GM18870 (cell line): ENCODE measurements around the gene KDM7A.

Experiments used
- ATAC-seq: cut with Tn5 transposase; IDR thresholded peaks from one replicate; pipeline ENCODE4 v1.9.1; 2021; ENCODE audit warnings: moderate library complexity; ENCODE audit not compliant: unreplicated experiment

KDM7A gene

GRCh38 chr7:140085447-140085846, 91.3 kb downstream of the KDM7A start:
- ATAC-seq, result no peak

- peak; percentile 76 for ATAC-seq
These were observed 91.8 kb downstream of the KDM7A start for GRCh38 chr7:140084972-140085371.

- no peak for ATAC-seq
These were observed 92.6 kb downstream of the KDM7A start for GRCh38 chr7:140084142-140084655.

- ATAC-seq, result no peak
These were observed 94.0 kb downstream of the KDM7A start for GRCh38 chr7:140082770-140083169.

DNA sequence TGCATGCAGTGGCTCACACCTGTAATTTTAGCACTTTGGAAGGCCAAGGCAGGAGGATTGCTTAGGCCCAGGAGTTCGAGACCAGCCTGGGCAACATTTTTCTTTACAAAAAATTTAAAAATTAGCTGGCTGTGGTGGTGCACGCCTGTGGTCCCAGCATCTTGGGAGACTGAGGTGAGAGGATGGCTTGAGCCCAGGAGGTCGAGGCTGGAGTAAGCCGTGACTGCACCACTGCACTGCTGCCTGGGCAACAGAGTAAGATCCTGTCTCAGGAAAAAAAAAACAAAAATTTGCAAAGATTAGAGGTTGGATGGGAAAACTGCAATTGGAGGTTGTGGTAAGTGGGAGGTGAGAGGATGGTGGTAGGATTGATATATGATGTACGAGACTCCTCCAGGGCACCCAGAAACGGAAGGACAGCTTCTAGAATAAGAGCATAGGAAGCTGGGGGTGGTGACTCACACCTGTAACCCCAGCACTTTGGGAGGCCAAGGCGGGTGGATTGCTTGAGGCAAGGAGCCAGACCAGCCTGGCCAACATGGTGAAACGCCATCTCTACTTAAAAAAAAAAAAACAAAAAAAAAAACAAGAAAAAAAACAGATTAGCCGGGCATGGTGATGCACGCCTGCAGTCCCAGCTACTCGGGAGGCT, 94.9 kb downstream of the KDM7A start:
- no peak for ATAC-seq

- no peak for ATAC-seq
These were observed 95.9 kb downstream of the KDM7A start for GRCh38 chr7:140080919-140081318.

GRCh38 chr7:140079121-140079536, 97.7 kb downstream of the KDM7A start:
- ATAC-seq, result no peak

DNA sequence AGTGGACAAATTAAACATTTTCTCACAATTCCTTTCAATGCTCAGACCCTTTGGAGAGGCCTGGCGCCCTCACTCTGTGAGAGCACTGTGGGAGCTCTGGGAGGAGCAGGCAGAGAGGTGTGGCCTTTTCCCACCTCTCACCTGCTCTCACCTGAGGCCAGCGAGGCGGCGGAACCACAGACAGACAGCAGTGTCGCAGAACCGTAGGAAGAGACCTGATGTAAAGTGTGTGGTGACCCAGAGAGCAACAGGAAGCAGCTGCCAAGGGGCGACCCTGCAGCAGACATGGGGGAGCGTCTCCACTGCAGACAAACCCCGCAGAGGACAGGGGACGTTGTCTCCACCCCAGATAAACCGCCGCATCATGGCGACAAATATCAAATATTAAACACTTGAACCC, 98.4 kb downstream of the KDM7A start:
- ATAC-seq, result no peak

DNA sequence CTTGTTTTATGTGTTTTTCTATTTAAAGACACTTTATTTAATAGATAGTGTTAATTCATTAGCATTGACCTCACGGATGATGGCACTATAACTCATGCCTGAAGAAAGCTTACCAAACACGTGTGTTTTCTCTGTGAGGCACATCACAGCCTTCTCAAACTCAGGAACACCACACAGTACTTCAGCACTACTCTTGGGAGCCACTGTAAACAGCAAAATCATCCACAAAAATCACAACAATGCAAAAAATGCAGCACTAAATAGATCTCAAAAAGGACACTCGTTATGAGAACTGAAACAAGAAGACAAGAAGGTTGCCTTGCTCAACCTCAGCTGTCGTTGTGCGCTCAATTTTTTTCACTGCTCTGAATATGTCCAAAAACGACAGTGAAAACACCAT, 102.0 kb downstream of the KDM7A start:
- ATAC-seq, result no peak

- no peak for ATAC-seq
These were observed 106.2 kb downstream of the KDM7A start for GRCh38 chr7:140070546-140070945.

- no peak for ATAC-seq
These were observed 107.4 kb downstream of the KDM7A start for GRCh38 chr7:140069298-140069949.

- no peak for ATAC-seq
These were observed 108.8 kb downstream of the KDM7A start for GRCh38 chr7:140068033-140068432.

- no peak for ATAC-seq
These were observed 109.7 kb downstream of the KDM7A start for GRCh38 chr7:140067052-140067451.

GRCh38 chr7:140062528-140063299, 114.1 kb downstream of the KDM7A start, which contains the start of gene PARP12:
PARP12 (minus strand) TSS chr7:140062951; CDS start chr7:140062847, 104 bp downstream.
- peak; percentile 71 for ATAC-seq

DNA sequence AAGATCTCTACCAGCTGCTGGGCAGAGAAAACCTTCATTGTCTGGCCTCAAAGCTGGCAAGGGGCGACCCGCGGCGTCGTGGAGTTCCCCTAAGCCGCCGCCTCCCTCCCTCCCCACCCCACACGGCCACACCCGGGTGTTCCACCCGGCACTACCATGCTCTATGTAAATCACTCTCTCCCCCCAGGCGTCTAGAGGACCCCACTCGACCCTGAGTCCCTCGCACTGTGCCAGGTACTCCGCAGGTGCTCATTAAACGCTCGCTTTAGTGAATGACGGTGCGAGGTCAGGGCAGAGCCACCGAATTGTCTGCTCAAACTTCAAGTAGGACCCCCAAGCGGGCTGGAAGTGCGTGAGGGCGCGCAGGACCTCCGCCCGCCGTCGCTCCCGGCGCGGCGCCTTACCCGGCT, 114.7 kb downstream of the KDM7A start:
- no peak for ATAC-seq

- no peak for ATAC-seq
These were observed 115.2 kb downstream of the KDM7A start for GRCh38 chr7:140061607-140061930.

DNA sequence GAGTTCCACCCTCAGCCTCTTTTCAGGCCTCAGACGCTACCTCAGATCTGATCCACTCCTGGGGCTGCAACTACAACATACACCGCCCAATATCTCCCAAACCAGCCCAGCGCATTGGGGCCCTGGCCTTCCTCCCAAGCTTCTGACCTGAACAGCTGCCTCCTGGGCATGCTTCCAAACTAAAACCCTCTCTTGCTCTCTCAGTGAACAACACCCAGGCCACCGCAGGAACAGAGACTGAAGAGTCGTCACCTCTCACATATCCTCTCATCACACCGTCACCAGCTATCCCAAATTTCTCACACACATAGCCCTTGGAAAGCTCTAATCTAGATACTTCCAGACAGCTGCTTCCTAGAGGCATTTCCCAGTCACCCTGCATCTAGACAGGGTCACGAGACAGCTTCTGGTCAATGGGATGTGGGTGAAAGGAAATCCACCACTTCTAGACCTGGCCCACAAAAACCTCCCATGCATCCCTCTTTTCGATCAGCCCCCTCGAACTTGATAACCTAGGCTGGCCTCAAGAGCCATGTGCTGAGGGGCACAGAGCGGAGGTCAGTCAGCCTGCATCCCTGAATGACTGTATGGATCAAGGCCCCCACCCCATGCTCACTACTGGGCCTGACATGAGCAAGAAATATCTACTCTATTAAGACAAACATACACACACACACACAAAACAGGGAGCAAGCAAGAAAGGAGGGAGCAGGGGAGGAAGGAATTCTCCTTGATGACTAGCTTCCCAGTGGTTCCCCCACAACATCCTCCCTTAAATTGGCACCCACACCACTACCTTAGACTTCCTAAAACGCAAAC, 115.8 kb downstream of the KDM7A start:
- no peak for ATAC-seq

- no peak for ATAC-seq
These were observed 116.5 kb downstream of the KDM7A start for GRCh38 chr7:140060243-140060630.

DNA sequence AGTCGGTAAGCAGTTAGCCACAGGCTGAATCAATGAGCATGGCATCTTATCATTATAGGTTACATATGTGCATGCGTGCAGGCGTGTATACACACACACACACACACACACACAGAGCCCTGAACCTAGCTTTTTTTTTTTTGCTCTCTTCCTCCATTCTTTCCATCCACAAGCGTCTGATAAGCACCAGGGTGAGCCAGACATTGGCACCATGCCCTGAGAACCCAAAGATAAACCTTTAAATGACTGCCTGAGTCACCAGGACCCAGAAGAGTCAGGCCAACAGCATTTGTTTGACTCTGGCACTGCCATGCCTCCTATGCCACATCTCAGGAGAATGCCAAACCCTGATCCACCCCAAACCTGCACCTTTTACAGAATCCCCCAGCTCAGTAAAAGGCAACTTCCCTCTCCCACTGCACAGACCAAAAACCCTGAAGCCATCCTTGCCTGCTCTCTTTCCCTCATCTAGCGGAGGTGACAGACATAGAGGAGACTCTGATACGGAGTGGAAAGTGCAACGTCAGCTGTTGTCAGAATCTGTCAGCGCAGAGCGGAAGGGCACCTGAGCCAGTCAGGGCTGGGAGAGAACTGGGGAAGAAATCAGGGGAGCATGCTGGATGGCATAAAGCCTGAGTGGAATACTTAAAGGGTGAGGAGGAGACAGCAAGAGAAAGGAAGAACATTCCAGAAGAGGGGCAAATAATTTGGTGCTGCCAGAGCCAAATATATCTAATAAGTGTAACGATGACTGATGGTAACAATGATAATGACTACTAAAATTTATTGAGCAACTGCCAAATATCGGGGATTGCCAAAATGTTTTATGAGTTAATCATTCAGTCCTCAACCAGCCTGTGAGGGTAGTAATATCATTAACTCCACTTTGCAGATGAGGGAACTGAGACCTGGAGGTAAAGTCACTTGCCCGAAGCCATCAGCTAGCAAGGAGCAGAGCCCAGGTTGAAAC, 117.2 kb downstream of the KDM7A start:
- no peak for ATAC-seq

DNA sequence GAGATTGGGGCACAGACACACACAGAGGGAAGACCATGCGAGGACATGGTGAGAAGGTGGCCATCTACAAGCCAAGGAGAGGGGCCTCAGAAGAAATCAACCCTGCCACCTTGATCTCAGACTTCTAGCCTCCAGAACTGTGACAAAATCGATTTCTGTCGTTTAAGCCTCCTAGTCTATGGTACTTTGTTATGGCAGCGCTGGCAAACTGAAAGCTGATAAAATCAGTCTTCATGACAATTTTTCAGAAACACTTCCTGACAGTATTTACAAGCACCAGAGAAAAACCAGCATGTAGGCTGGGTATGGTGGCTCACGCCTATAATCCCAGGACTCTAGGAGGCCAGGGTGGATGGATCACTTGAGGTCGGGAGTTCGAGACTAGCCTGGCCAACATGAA, 118.3 kb downstream of the KDM7A start:
- ATAC-seq, result no peak
